ACC112 (cell line): ENCODE data around the gene KLF17.

Source experiments
- H2AFZ ChIP-seq: fragments of 200-600 bp; sonication (generic); one replicate; pipeline ENCODE4 v1.6.0; 2017; ENCODE audit warnings: antibody characterized with exemption, low read length; ENCODE audit not compliant: unreplicated experiment
- H3K27ac ChIP-seq: fragments of 200-600 bp; sonication (generic); 2 replicates; pipeline ENCODE4 v1.5.1; 2014; ENCODE audit warnings: low read depth, mild to moderate bottlenecking, antibody characterized with exemption, low read length, moderate library complexity
- H3K27me3 ChIP-seq: fragments of 200-600 bp; sonication (generic); 2 replicates; pipeline ENCODE4 v1.6.1; 2014; ENCODE audit warnings: mild to moderate bottlenecking, antibody characterized with exemption, low read length, moderate library complexity, mixed read lengths; ENCODE audit not compliant: insufficient read depth
- H3K36me3 ChIP-seq: fragments of 200-600 bp; sonication (generic); 2 replicates; pipeline ENCODE4 v1.6.1; 2016; ENCODE audit warnings: mild to moderate bottlenecking, antibody characterized with exemption, low read length, moderate library complexity, mixed read lengths; ENCODE audit not compliant: insufficient read depth
- H3K4me1 ChIP-seq: fragments of 200-600 bp; sonication (generic); one replicate; pipeline ENCODE4 v1.6.1; 2016; ENCODE audit warnings: low read length, mixed read lengths; ENCODE audit not compliant: insufficient read depth, unreplicated experiment, control insufficient read depth
- H3K4me3 ChIP-seq: fragments of 200-600 bp; sonication (generic); 2 replicates; pipeline ENCODE4 v1.5.1; 2014; ENCODE audit warnings: mild to moderate bottlenecking, low read depth, low read length
- H3K79me2 ChIP-seq: fragments of 200-600 bp; sonication (generic); one replicate; pipeline ENCODE4 v1.6.0; 2016; ENCODE audit warnings: low read length; ENCODE audit not compliant: control insufficient read depth, unreplicated experiment, insufficient read depth

KLF17 gene

GRCh38 chr1:44086692-44087474 is 31.7 kb upstream of the KLF17 start:
- H2AFZ ChIP-seq, result no peak overlapping the region
- H3K27ac ChIP-seq, result no peak overlapping the region
- H3K27me3 ChIP-seq, result no peaks in the 10 kb centered on the region
- H3K4me1 ChIP-seq, result peaks cover 14% of the 10 kb centered on the region
- H3K36me3 ChIP-seq, result no peaks in the 10 kb centered on the region
- no peaks in the 10 kb centered on the region for H3K79me2 ChIP-seq
- H3K4me3 ChIP-seq, result no peak overlapping the region

GRCh38 chr1:44089371-44090048 is 29.1 kb upstream of the KLF17 start:
- no peak overlapping the region for H3K4me3 ChIP-seq

GRCh38 chr1:44090429-44091252 is 28.0 kb upstream of the KLF17 start:
- no peak overlapping the region for H3K4me3 ChIP-seq
- H3K79me2 ChIP-seq, result no peaks in the 10 kb centered on the region
- peaks cover 9% of the 10 kb centered on the region for H3K4me1 ChIP-seq
- no peaks in the 10 kb centered on the region for H3K36me3 ChIP-seq
- H3K27me3 ChIP-seq, result no peaks in the 10 kb centered on the region
- no peak overlapping the region for H2AFZ ChIP-seq
- H3K27ac ChIP-seq, result no peak overlapping the region

More at GRCh38 chr1:44089371-44090048, 29.1 kb upstream of the KLF17 start:
- Histone ChIP-seq H3K36me3 (no peaks in the 10 kb centered on the region), H2AFZ (no peak overlapping the region), H3K4me1 (peaks cover 14% of the 10 kb centered on the region), H3K27ac (no peak overlapping the region), H3K27me3 (no peaks in the 10 kb centered on the region), H3K79me2 (no peaks in the 10 kb centered on the region)

GRCh38 chr1:44094047-44094446 is 24.6 kb upstream of the KLF17 start:
- no peaks in the 10 kb centered on the region for H3K79me2 ChIP-seq
- H3K4me3 ChIP-seq, result no peak overlapping the region
- peaks cover 6% of the 10 kb centered on the region for H3K4me1 ChIP-seq
- no peaks in the 10 kb centered on the region for H3K27me3 ChIP-seq
- no peak overlapping the region for H3K27ac ChIP-seq
- H3K36me3 ChIP-seq, result no peaks in the 10 kb centered on the region
- no peak overlapping the region for H2AFZ ChIP-seq

- H3K4me1 ChIP-seq, result no peaks in the 10 kb centered on the region
- no peaks in the 10 kb centered on the region for H3K79me2 ChIP-seq
- H3K27me3 ChIP-seq, result no peaks in the 10 kb centered on the region
- no peak overlapping the region for H2AFZ ChIP-seq
- no peaks in the 10 kb centered on the region for H3K36me3 ChIP-seq
- H3K27ac ChIP-seq, result no peak overlapping the region
- no peak overlapping the region for H3K4me3 ChIP-seq
Observed at GRCh38 chr1:44100183-44100868, 18.3 kb upstream of the KLF17 start.

GRCh38 chr1:44101328-44101727 is 17.3 kb upstream of the KLF17 start:
- no peak overlapping the region for H3K4me3 ChIP-seq
- H3K36me3 ChIP-seq, result no peaks in the 10 kb centered on the region
- no peak overlapping the region for H3K27ac ChIP-seq
- no peaks in the 10 kb centered on the region for H3K4me1 ChIP-seq
- H2AFZ ChIP-seq, result no peak overlapping the region
- H3K27me3 ChIP-seq, result no peaks in the 10 kb centered on the region
- H3K79me2 ChIP-seq, result no peaks in the 10 kb centered on the region

GRCh38 chr1:44103270-44104131 is 15.1 kb upstream of the KLF17 start:
- Histone ChIP-seq H3K27ac (no peak overlapping the region), H2AFZ (no peak overlapping the region)

GRCh38 chr1:44105810-44106209 is 12.8 kb upstream of the KLF17 start:
- Histone ChIP-seq H2AFZ (no peak overlapping the region), H3K36me3 (no peaks in the 10 kb centered on the region), H3K27me3 (no peaks in the 10 kb centered on the region), H3K4me3 (no peak overlapping the region), H3K79me2 (no peaks in the 10 kb centered on the region), H3K4me1 (peaks cover 7% of the 10 kb centered on the region), H3K27ac (no peak overlapping the region)

More at GRCh38 chr1:44103270-44104131, 15.1 kb upstream of the KLF17 start:
- H3K79me2 ChIP-seq, result no peaks in the 10 kb centered on the region
- peaks cover 7% of the 10 kb centered on the region for H3K4me1 ChIP-seq
- no peak overlapping the region for H3K4me3 ChIP-seq
- H3K36me3 ChIP-seq, result no peaks in the 10 kb centered on the region
- H3K27me3 ChIP-seq, result no peaks in the 10 kb centered on the region

GRCh38 chr1:44108241-44108640 is 10.4 kb upstream of the KLF17 start:
- Histone ChIP-seq H3K4me3 (no peak overlapping the region), H3K27ac (no peak overlapping the region), H2AFZ (peak overlapping the region; percentile 64), H3K27me3 (no peaks in the 10 kb centered on the region), H3K79me2 (no peaks in the 10 kb centered on the region), H3K36me3 (no peaks in the 10 kb centered on the region), H3K4me1 (peaks cover 7% of the 10 kb centered on the region)
